ENCODE results near the gene MTCL3.

The MTCL3 gene

DNA sequence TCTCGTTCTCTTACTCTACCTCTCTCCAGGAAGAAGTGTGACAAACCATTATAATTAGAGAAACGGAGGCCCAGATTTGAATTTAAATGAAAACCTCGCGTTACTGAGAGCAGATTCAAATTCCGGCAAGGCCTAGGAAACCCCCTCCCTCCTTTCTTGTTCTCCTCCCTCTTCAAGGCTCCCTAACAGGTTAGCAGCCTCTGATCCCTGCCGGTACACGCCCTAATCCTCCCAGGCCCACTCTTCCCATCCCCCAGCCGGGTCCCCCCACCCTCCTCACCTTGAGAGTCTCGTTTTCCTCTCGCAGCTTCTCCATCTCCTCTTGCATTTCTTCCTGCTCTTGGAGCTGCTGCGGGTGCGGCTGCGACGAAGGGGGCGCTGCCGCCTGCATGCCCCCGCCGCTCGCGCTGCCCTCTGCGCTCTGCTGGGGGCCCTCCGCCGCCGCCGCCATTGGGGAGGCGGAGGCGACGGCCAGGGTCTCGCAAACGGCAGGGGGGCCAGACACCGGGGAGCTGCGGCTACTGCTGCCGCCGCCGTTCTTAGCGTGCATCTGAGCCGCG is 3.8 kb downstream of the MTCL3 start:
- no peak for DNase-seq (ENCODE audit: low read depth in 2 of 2)

- DNase-seq (ENCODE audit: low read depth in 2 of 2) = no peak
These were observed 4.3 kb downstream of the MTCL3 start for GRCh38 chr6:127514773-127515227.

DNA sequence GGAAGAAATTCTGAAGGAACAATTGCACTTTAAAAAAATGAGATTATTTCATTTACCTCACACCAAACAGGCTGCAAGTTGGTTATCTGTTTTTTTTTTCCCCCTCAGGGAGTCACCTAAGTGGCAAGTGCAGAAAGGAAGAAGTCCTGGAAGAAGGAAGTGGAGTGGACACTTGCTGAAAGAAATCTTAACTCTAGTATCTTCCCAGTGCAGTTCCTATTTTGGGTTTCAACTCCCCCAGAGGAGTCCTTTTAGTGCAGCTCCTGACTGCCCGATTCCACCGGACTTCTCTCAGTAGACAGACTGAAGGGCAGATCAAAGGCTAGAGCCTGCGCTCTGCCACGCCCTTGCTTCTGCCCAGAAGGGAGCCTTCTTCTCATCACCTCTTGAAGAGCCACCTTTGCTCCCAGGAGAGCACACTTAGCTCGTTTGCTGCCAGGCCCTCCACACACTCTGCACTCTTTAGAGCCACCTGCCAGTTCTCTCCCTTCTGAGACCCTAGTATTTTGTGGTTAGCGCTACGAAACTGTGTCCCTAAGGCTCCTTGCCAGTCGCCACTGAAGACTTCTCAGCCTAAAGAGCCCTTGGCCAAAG is 4.9 kb downstream of the MTCL3 start:
- DNase-seq (ENCODE audit: low read depth in 2 of 2) = no peak

DNA sequence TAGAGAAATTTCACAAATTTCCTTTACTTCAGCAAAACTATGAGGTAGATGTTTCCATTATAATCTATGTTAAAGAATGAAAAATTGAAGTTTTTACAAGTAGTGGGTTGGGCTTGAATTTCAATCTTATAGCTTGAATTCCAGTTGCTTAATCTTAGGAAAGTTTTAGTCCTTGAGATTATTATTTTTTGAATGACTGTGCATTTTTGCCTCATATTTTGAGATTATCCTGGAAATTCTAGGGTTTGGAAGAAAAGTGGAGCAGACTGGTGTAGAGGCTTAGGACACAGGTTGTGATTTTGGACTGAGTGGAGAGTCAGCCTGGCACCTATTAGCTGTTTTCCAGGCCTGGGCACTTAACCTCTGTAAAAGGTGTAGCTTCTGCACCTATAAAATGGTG is 5.7 kb downstream of the MTCL3 start:
- no peak for DNase-seq (ENCODE audit: low read depth in 2 of 2)

GRCh38 chr6:127510876-127511275 is 8.3 kb downstream of the MTCL3 start:
- DNase-seq (ENCODE audit: low read depth in 2 of 2) = no peak

GRCh38 chr6:127506894-127507293 is 12.2 kb downstream of the MTCL3 start:
- DNase-seq (ENCODE audit: low read depth in 2 of 2) = no peak

- no peak for DNase-seq (ENCODE audit: low read depth in 2 of 2)
These were observed 16.1 kb downstream of the MTCL3 start for GRCh38 chr6:127503022-127503421.

- no peak for DNase-seq (ENCODE audit: low read depth in 2 of 2)
These were observed 21.7 kb downstream of the MTCL3 start for GRCh38 chr6:127497410-127497809.

DNA sequence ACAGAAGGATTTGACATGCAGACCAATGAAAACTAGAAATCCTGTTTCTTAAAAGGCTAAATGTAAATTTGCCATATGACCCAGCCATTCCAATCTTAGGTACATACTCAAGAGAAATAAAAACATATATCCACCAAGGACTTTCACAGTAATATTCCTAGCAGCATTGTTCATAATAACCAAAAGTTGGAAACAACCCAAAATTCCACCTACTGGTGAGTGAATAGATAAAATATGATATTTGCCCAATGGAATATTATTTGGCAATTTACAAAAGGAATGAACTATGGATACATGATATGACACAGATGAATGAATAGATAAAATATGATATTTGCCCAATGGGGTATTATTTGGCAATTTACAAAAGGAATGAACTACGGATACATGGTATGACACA is 22.7 kb downstream of the MTCL3 start:
- DNase-seq (ENCODE audit: low read depth in 2 of 2) = no peak

- DNase-seq (ENCODE audit: low read depth in 2 of 2) = no peak
These were observed 24.8 kb downstream of the MTCL3 start for GRCh38 chr6:127494240-127494767.

- no peak for DNase-seq (ENCODE audit: low read depth in 2 of 2)
These were observed 29.9 kb downstream of the MTCL3 start for GRCh38 chr6:127489248-127489647.

DNA sequence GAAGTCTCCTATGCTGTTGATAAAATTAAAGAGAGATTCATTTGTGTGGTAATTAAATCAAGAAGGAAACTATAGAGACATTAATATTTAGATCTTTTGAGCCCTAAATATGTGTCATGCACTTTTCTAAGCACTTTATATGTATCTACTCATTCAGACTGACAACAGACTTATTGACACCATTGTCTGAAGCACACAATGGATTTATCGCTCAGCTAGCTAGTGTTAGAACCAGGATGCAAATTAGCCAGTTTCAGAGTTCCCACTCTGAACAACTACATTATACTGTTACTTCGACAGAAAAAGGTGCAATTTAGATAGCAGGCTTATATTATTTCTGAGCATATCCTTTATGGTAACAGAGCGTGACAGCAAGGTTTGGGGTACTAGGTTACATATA is 32.2 kb downstream of the MTCL3 start:
- DNase-seq (ENCODE audit: low read depth in 2 of 2) = no peak

- DNase-seq (ENCODE audit: low read depth in 2 of 2) = no peak
These were observed 34.8 kb downstream of the MTCL3 start for GRCh38 chr6:127484212-127484863.

GRCh38 chr6:127483399-127484055 is 35.6 kb downstream of the MTCL3 start:
- no peak for DNase-seq (ENCODE audit: low read depth in 2 of 2)

DNA sequence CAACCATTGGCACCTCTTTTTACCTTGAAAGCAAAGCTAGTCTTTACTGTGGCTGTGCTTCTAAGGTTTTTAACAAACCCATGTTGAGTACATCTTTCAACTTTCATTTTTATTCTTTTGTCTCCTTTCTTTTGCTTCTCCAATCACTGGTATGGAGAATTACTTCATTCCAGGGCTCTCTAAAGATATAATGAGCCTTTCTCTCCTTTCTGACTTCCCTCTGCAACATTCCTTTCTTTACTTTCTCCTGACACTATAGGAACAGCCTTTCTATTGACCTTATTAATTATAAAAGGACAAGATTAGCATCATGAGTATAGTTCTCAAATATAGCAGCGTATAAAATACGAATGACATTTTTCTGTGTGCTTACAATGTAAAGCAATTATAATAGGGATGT is 36.8 kb downstream of the MTCL3 start:
- no peak for DNase-seq (ENCODE audit: low read depth in 2 of 2)

- no peak for DNase-seq (ENCODE audit: low read depth in 2 of 2)
These were observed 37.5 kb downstream of the MTCL3 start for GRCh38 chr6:127481628-127482027.

DNA sequence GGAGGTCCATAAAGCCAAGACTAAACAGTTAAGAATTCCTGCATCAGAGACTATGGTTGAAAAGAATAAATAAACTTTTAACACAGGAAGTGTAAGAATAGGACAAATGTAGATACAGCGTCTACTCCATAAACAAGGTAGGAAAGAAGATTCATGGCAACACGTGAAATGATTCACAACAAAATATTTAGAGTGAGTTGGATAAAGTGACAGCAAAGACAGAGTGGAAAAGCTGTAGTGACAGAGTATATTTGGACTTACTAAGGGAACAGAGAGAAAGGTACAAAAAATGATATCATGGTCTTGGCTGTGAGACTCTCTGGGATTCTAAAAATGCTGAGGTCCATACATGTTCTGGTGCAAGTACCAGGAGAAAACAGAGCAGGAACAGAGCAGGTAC is 38.0 kb downstream of the MTCL3 start:
- DNase-seq (ENCODE audit: low read depth in 2 of 2) = no peak

DNA sequence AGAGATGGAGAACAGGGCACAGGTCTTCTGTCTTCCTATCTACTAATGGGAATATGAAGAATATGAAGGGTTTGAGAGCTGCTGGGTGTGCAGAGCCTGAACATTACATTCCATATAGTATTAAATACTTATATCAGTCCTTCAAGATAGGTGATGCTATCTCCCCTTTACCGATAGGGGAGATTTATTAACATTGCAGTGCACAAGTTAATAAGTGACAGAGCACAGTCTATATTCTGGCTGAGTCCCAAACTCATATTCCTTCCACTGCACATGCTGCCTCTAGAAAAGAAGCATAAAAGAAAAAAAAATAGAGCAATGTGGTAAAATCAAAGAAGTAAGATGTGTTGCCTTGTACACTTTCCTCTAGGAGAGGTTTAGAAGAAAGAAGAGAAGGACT is 41.5 kb downstream of the MTCL3 start:
- DNase-seq (ENCODE audit: low read depth in 2 of 2) = no peak

DNA sequence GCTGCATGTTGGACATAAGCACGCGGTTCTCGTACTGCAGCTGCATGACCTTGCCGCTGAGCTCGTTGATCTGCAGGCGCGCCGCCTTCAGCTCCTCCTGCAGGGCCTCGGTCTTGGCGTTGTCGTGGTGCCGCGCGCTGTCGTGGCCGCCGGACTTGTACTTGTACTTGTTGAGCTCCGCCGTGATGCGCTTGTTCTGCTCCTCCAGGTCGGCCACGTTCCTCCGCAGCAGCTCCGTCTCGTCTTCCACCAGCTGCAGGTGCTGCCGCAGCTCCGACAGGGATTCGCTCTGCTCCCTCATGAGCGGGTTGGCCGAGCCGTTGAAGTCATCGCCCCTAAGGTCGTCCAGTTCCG is 43.3 kb downstream of the MTCL3 start:
- no peak for DNase-seq (ENCODE audit: low read depth in 2 of 2)

GRCh38 chr6:127475135-127475822 is 43.9 kb downstream of the MTCL3 start:
- no peak for DNase-seq (ENCODE audit: low read depth in 2 of 2)

DNA sequence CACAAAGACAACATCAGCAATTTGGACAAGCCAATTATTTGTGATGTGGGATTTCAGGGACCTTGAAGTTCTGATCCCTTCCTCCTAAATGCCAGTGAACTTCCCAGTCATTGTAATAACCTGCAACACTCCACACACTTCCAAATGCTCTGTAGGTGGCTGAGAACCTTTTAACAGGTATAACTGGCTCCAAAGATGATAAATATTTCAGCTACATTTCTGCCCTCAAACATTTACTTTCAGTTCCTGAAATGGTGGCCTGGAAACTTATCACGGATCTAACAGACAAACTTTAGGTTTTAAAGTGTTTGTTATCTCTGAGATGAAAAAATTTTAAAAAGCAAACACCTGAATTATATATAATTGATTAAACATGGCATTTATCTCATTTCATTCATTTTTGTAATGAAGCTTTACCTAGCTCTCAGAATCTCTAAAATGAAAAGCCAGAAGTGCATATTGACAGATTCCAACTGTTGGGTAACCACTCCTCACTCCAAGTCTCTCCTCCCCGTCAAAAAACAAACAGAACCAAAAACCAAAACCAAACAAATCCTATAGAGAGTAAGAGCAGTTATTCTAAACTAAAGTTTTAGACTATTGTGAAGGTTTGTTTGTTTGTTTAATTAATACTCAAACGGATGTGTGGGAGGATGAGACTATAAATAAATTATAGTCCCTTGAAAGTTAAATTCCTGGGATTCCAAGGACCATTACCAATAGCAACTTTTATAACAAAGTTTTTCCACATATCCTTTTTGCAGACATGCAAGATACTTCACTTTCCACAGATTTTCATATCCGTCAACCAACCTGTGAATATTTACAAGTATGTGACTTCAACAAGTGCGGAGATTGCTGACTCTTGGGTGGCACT is 47.5 kb downstream of the MTCL3 start:
- no peak for DNase-seq (ENCODE audit: low read depth in 2 of 2)
